HG03439 (cell line): ENCODE results near the gene LRP10.
"Not testable (repeated sequence)": the region's sequence is repeated elsewhere in the genome, so short reads cannot be mapped to it uniquely, and the experiment has no call there.

ENCODE experiments used
- ATAC-seq: cut with Tn5 transposase; IDR thresholded peaks from one replicate; pipeline ENCODE4 v1.9.1; 2021; ENCODE audit warnings: mild to moderate bottlenecking, moderate library complexity; ENCODE audit not compliant: unreplicated experiment

The LRP10 gene

DNA sequence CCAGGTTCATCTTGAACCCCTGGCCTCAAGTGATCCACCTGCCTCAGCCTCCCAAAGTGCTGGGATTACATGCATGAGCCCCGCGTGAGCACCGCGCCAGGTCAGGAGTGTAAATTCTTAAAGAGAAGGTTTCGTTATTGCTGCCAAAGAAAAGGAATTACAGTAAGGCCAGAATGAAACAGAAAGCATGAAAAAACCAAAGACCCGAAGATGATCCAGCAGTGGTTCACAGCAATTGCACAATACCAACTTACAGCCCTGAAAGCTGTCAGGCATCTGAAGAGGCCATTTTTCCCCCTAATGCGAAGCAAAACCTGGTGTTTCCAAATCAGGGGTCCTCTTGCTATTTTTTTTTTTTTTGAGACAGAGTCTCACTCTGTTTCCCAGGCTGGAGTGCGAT is 37.1 kb downstream of the LRP10 start:
- no peak for ATAC-seq

DNA sequence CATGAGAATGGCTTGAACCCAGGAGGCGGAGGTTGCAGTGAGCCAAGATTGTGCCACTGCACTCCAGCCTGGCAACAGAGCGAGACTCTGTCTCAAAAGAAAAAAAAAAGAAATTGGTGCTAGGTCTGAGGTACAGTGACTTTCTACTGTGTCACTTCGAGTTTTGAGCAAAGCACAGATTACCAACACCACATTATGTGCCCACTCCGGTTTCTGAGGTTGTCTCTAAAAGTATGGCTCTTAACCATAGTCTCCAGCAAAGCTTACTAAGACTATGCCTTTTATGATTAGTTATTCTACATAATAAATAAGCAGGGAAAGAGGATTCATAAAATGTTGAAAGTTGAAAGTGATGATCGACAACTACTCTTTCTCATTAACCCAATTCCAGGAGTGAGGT is 39.4 kb downstream of the LRP10 start:
- ATAC-seq = no peak

DNA sequence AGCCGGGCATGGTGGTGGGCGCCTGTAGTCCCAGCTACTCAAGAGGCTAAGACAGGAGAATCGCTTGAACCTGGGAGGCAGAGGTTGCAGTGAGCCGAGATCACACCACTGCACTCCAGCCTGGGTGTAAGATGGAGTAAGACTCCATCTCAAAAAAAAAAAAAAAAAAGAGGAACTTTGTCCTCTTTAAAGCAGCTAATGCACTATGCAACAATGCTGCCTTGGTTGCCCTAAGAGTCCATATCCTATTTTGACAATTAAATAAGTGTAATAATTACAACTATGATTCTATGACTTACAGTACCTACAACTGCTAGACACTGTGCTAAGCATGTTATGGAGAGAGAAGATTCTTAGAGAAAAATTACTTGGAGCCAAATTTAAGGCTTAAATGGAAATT is 43.3 kb downstream of the LRP10 start:
- ATAC-seq = not testable (repeated sequence)

DNA sequence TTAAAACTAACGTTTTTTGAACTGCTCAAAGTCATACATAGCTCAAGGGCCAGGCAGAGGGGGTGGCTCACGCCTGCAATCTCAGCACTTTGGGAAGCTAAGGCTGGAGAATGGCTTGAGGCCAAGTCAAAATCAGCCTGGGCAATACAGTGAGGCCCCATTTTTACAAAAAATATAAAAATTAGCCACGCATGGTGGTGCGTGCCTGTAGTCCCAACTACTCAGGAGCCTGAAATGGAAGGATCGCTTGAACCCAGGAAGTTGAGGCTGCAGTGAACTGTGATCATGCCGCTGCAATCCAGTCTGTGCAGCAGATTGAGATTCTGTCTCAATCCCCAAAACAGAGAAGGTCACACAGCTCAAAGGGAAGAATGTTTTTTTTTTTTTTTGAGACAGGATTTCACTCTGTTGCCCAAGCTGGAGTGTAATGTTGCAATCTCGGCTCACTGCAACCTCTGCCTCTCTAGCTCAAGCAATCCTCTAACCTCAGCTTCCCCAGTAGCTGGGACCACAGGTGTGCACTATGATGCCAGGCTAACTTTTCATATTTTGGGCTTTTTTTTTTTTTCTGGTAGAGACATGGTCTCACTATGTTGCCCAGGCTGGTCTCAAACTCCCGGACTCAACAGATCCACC is 44.5 kb downstream of the LRP10 start:
- ATAC-seq = no peak

DNA sequence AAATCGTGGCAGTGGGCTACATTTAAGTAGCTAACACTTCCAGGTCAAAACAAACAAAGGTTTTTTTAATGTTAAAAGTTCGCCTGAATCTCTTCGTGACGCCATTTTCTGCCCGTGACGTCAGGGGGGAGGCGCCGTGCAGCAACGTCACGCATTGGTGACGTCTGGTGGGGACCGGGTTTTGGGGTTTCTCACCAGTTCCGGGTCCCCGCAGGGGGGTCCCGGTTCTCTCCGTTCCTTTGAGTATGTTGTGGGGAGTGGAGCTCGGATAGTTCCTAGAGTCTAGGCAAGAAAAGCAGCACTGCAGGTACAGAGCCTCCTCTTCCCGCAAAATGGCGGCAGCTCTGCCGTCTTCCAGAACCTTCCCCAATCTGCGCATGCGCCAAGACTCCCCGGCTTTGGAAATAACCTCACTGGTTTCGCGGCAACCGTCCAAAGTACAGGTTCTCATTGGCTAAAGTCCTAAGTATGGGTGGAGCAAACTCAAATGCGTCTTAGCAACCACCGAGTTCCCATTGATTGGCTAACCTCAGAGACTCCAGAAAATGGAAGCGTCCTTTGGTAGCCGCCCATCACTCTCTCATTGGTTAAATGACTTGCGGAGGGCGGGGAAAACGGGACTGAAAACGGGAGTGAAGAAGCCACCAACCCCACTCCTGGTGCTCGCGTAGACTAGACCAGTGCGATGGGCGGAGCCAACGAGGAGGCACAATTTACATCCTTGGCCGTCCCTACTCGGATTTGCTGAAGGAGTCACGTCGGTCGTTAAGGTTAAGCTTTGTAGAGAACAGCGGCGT is 47.5 kb downstream of the LRP10 start, which contains the start of gene RBM23:
Gene RBM23, minus strand, starts transcription at position 346 of the 797 bp plus-strand sequence.
- peak; percentile 90 for ATAC-seq

DNA sequence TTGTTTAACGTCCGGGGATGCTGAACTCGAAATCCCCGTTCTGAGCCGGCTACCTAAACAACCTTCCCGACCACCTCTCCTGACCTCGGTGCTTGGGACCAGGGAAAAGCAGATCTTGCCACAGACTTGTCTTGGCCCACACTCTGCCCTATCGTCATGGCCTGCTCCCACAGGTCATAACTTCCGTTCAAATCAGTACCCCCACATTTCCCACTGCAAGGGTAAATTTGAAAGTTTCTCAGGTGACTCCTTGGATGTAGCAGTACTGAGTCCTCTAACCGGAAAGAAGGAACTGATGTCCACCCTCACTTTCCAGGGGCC is 48.0 kb downstream of the LRP10 start:
- ATAC-seq = peak; percentile 17

DNA sequence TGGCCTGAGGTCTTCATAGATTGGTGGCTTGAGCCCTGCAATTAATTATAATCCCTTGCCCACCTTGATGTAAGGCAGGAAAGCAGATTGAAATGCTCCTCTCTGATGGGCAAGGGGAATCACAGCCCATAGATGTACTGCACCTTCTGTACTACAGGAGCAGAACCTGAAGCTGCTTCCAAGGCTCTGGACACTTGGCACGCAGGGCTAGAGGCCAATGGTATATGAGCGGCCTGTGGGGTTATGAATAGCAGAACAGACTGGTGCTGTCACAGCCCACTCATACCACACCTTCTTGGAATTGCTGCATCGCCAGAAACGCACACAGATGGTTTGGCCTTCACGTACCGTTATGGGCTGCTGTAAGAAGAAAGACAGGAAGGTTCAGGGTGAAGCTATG is 49.2 kb downstream of the LRP10 start:
- no peak for ATAC-seq

DNA sequence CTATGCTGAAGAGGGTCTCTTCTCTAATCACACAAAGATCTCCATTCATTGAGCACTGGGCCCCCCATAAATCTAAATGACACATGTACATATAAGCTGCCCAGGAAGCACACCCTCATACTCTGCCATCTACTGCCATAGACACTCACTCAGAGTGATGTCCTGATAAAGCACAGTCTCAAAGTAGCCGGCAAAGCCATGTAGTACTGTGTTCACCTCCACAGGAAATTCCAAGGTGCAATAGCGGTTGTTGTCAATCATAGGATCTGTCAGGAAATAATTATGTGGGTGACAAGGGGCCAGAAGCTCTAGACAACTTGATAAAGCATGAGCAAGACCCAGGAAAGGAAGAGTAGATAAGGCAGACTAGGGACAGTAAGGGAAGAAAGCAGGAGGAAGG is 50.8 kb downstream of the LRP10 start:
- no peak for ATAC-seq

DNA sequence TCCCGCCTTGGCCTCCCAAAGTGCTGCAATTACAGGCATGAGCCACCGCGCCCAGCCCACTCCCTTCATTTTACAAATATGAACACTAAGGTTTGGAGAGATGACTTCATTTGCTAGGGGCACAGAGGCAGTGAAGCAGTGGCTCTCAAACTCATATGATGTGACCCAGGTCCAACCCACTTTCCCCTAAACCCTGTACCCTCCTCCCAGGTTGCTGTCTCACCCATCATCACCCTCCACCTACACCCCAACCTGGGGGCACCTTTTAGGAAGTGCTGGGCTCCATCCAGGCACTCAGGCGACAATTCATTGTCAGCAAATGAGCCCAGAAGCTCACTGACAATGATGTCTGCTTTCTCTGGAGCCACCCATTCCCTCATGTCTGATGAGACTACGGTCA is 52.2 kb downstream of the LRP10 start:
- no peak for ATAC-seq

DNA sequence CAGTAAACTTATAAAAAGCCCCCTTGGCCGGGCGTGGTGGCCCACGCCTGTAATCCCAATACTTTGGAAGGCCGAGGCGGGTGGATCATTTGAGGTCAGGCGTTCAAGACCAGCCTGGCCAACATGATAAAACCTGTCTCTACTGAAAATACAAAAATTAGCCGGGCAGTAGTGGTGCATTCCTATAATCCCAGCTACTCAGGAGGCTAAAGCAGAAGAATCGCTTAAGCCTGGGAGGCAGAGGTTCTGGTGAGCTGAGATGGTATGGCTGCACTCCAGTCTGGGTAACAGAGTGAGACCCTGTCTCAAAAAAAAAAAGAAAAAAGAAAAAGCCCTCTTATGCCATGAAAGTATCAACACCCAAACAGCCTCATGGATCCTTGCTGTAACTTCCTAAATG is 54.0 kb downstream of the LRP10 start:
- no peak for ATAC-seq

DNA sequence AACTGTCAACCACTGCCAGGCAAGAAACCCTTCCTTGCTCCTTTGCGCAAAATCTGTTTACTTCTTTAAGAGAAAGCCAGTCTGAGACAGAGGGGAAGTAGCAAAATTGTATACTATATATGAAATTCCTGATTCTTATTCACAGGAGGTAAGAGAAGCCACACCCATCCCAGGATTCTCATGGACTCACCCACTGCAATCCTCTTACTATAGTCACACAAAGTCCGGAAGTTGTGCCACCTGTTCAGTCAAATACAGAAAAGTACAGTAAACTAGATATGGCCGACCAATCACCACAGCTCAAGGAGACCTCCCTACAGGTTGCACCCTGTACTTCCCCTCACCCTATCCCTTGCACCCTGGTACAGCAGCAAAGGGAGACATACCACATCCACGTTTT is 54.8 kb downstream of the LRP10 start:
- no peak for ATAC-seq

DNA sequence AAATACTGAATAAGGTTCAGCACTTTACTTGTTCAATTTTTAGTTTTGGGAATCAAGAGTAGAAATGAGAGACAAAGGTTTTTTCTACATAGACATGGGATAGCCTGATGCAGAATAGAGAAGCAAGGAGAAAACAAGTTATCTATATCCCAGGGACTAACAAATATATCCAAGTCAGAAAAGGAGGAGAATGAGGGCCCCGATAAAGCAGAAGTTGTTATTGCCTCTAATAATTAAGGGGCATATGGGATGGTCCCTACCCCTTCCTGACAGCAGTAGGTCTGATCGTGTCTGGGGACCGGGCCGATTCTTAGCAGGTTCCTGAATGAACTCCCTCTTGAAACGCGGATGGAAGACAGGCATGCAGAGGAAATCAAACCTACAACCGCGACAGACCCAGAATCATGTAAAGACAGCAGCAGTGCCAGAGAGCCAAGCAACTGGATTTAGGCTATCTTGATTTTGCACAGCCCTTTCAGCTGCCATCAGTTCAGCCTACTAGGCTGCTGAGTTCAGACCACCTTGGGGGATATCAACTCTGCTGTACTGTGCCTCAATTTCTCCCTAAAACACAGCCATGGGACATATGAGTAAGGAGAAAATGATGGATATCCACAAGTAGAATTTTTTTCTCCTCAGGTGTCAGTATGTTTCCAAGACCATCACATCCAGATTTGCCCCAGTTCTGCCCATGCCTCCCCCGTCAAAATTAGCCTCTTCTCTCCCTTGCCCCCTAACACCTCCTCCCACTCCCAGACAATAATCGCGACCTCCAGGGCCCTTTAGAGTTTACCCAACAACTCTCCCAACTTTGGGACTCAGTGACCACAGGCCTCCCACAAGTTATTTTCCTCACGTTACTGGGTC is 56.9 kb downstream of the LRP10 start:
- no peak for ATAC-seq

DNA sequence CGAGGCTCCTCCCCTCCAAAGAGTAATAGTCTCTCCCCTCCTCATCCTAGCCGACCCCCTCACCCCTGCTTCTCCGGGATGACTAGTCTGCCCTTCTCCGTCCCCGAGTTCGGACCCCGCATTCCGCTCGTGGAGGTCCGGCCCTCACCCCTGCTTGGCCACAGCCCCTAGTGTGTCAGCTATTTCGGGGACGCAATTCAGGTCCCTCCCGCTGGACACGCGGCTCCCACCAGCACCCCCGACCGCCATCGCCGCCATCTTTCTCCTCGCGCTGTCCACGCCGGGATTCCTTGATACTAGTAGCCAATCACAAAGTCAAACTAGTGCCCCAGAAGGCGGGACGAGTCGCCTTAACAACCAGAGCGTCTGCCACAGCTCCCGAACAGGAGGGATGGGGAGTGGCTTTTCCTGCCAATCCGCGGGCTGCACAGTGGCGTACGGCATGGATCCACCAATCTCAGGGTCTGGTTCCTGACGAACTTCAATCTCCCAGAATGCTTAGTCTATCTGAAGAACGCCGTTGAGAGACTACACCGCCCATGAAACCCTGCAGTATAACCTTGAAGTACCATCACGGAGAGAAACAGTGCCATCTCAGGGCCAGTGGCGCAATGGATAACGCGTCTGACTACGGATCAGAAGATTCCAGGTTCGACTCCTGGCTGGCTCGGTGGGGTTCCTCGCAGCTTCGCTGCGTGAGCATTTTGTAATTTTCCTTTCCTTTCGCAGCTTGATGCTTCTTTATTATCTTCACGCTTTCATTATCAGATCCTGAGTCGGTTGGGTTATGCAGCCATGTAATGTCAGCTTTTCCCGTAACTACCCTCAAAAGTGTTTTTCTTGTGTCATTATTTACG is 57.8 kb downstream of the LRP10 start, which contains the start of gene PRMT5:
Gene PRMT5, minus strand, starts transcription at position 273 of the 857 bp plus-strand sequence. Its CDS starts 15 bp downstream, at position 258.
- ATAC-seq = peak; percentile 87

DNA sequence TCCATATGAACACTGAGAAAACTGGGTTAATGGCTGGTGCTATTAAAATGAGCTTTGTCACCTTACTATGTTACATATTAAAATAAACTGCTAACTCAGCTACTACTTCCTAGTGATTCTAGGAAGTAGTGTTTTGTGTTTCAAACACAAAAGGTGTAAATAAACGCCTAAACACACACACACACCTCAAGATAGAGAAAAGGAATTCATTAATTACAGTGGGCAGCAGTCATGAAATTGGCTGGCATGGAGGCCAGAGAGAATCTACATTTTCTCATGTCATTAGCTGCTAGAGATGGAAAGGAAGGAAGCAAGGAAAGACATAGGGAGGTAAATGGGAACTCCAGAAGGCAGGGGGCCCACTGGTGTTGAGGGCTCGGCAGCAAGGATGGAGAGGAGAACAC is 58.4 kb downstream of the LRP10 start:
- ATAC-seq = peak; percentile 1
